K562 (cell line): Measurements from ENCODE around the gene ZNF780B. TPM values are rescaled to one million over a fixed set of nuclear protein-coding genes. Genes with fewer than 3 reads are reported as not detected.

Experiments
- ATAC-seq: fragments of 200-7000 bp; cut with Tn5 transposase; 3 replicates; pipeline ENCODE4 v1.9.1; 2020; ENCODE audit warnings: moderate library complexity
- BruUV-seq: library from RNA; stranded (reverse); fragments of 400-500 nt; replicated peaks from 2 replicates; lab custom pipeline; 2021; lab: Mats Ljungman, UMichigan
- CTCF ChIA-PET: fragments of 300-600 bp; formaldehyde crosslinking; extraction: SDS; loops from one replicate; lab custom pipeline; 2021; ENCODE audit warnings: low intra/inter-chr PET ratio; lab: Yijun Ruan, JAX
- POLR2A ChIA-PET: fragments of 300-600, 350-650 bp; sonication (Branson Sonifier 250); formaldehyde crosslinking; extraction: SDS; loops from one replicate; lab custom pipeline; 2021; ENCODE audit warnings: antibody characterized with exemption, inconsistent platforms; lab: Yijun Ruan, JAX
- DNase-seq, 4 experiments: peaks; one replicate each; pipeline versions ENCODE4 v3.0.0 to v3.0.0-alpha.2; 2011 to 2018; ENCODE audit warnings: low spot score in 3 of 4, mixed read lengths in 3 of 4; ENCODE audit errors: extremely low read depth in 1 of 4
- FAIRE-seq: peaks from 2 replicates; lab custom pipeline; 2011; peaks lifted over from hg19 to GRCh38; lab: Jason Lieb, UNC
- H2AFZ ChIP-seq: 2 replicates; pipeline ENCODE4 v1.6.0; 2011; ENCODE audit warnings: low read depth, low read length, control low read depth, inconsistent platforms
- H3K27ac ChIP-seq: fragments of 200-600 bp; 3 replicates; pipeline ENCODE4 v1.8.0; 2011; ENCODE audit warnings: low read depth, mild to moderate bottlenecking, control low read depth, inconsistent platforms, low read length, moderate library complexity, mixed read lengths; ENCODE audit errors: extremely low read depth
- H3K27me3 ChIP-seq, 2 experiments: fragments of 300-600 bp in 1 of 2; 2 replicates in 1 of 2; 3 replicates in 1 of 2; pipeline versions ENCODE4 v1.6.0 to v1.8.0; 2011; ENCODE audit warnings: inconsistent platforms in 2 of 2, low read length in 2 of 2, mild to moderate bottlenecking in 1 of 2, mixed read lengths in 1 of 2, moderate library complexity in 1 of 2; ENCODE audit not compliant: control insufficient read depth in 2 of 2, insufficient read depth in 2 of 2
- H3K36me3 ChIP-seq: fragments of 300-600 bp; 3 replicates; pipeline ENCODE4 v1.8.0; 2011; ENCODE audit warnings: mild to moderate bottlenecking, low read length, inconsistent platforms; ENCODE audit not compliant: control insufficient read depth, insufficient read depth
- H3K4me1 ChIP-seq, 2 experiments: fragments of 200-600 bp in 1 of 2; replicated peaks in 1 of 2; 2 replicates in 1 of 2; 3 replicates in 1 of 2; pipeline versions ENCODE4 v1.5.1 to v1.8.0; 2011; ENCODE audit warnings: inconsistent platforms in 2 of 2, low read length in 2 of 2, mild to moderate bottlenecking in 1 of 2, mixed read lengths in 1 of 2, moderate library complexity in 1 of 2; ENCODE audit not compliant: control insufficient read depth in 2 of 2, insufficient read depth in 2 of 2
- H3K4me2 ChIP-seq: 2 replicates; pipeline ENCODE4 v1.6.1; 2011; ENCODE audit warnings: low read length, control low read depth, inconsistent platforms, mixed read lengths; ENCODE audit not compliant: insufficient read depth
- H3K4me3 ChIP-seq: fragments of 200-600 bp; sonication (generic), shearing (Covaris generic); 2 replicates; pipeline ENCODE4 v1.5.1; 2016; ENCODE audit warnings: control low read depth, inconsistent platforms
- H3K79me2 ChIP-seq: fragments of 200-600 bp; 3 replicates; pipeline ENCODE4 v1.8.0; 2011; ENCODE audit warnings: low read length, inconsistent platforms; ENCODE audit not compliant: control insufficient read depth, insufficient read depth
- H3K9ac ChIP-seq, 2 experiments: 2 replicates each; pipeline versions ENCODE4 v1.6.0 to v1.6.1; 2011; ENCODE audit warnings: low read depth in 2 of 2, low read length in 2 of 2, control low read depth in 1 of 2, inconsistent platforms in 1 of 2, mild to moderate bottlenecking in 1 of 2, mixed read lengths in 1 of 2; ENCODE audit not compliant: insufficient read depth in 1 of 2
- H3K9me1 ChIP-seq: one replicate; pipeline ENCODE4 v1.6.0; 2011; ENCODE audit warnings: inconsistent platforms, mild to moderate bottlenecking, low read length, moderate library complexity; ENCODE audit not compliant: control insufficient read depth, insufficient read depth
- H3K9me3 ChIP-seq: replicated peaks from 2 replicates; pipeline ENCODE4 v1.5.1; 2011; ENCODE audit warnings: low read depth, low read length, inconsistent platforms; ENCODE audit not compliant: control insufficient read depth, insufficient read depth
- H4K20me1 ChIP-seq: replicated peaks from 2 replicates; pipeline ENCODE4 v1.6.1; 2011; ENCODE audit warnings: low read length, inconsistent platforms, mixed read lengths; ENCODE audit not compliant: control insufficient read depth, insufficient read depth
- CC2D1A ChIP-seq: fragments of 450-650 bp; IDR thresholded peaks from 2 replicates; pipeline ENCODE4 v1.6.1; 2017; ENCODE audit warnings: mild to moderate bottlenecking
- HLTF ChIP-seq: fragments of 450-650 bp; IDR thresholded peaks from 2 replicates; pipeline ENCODE4 v1.6.1; 2016
- MLLT1 ChIP-seq, 2 experiments: fragments of 450-650 bp; IDR thresholded peaks; 2 replicates each; pipeline ENCODE4 v1.6.1; 2016
- MLX ChIP-seq, 2 experiments: fragments of 450-650 bp in 1 of 2; sonication (generic) in 1 of 2; formaldehyde crosslinking; conservative IDR thresholded peaks; 2 replicates each; pipeline versions ENCODE4 v1.4.0 to v1.8.1; 2020 to 2022; ENCODE audit warnings: mild to moderate bottlenecking in 1 of 2, missing genetic modification reagents in 1 of 2
- POLR2H ChIP-seq: IDR thresholded peaks from 2 replicates; pipeline ENCODE4 v1.6.1; 2016; ENCODE audit warnings: missing genetic modification characterization, low read depth, mild to moderate bottlenecking, control low read depth, missing compliant biosample characterization, moderate library complexity
- RBBP5 ChIP-seq: fragments of 200-600 bp; sonication (generic); IDR thresholded peaks from 2 replicates; pipeline ENCODE4 v1.6.1; 2012; ENCODE audit warnings: borderline replicate concordance, mild to moderate bottlenecking, low read length, control low read depth, inconsistent platforms; ENCODE audit not compliant: insufficient read depth, poor library complexity, severe bottlenecking
- YY1 ChIP-seq, 3 experiments: IDR thresholded peaks; 2 replicates each; pipeline ENCODE4 v1.6.1; 2011; ENCODE audit warnings: low read length in 2 of 3, mild to moderate bottlenecking in 2 of 3, moderate library complexity in 2 of 3, borderline replicate concordance in 1 of 3, control low read depth in 1 of 3, low read depth in 1 of 3; ENCODE audit not compliant: insufficient read depth in 3 of 3, insufficient replicate concordance in 2 of 3, control insufficient read depth in 1 of 3, insufficient read length in 1 of 3; ENCODE audit errors: extremely low read depth in 1 of 3
- ZNF592 ChIP-seq: fragments of 450-650 bp; IDR thresholded peaks from 2 replicates; pipeline ENCODE4 v1.6.1; 2017; ENCODE audit warnings: antibody characterized with exemption, mild to moderate bottlenecking
- ZNF740 ChIP-seq, 3 experiments: fragments of 200-800 bp in 1 of 3; sonication (Bioruptor generic) in 1 of 3; sonication (generic) in 1 of 3; formaldehyde crosslinking in 1 of 3; IDR thresholded peaks; 2 replicates each; pipeline versions ENCODE4 v1.6.1 to v1.8.0; 2016 to 2022; ENCODE audit warnings: mild to moderate bottlenecking in 2 of 3, missing compliant biosample characterization in 2 of 3, missing genetic modification characterization in 2 of 3, missing genetic modification reagents in 1 of 3
- WGBS: fragments of 100-300 bp; shearing (Covaris generic); methylation state at CpG from one replicate; pipeline ENCODE4 v1.1.6; 2016; ENCODE audit warnings: low coverage, mixed read lengths; ENCODE audit not compliant: insufficient coverage; ENCODE audit errors: missing lambda C conversion rate; 5-methylcytosine and 5-hydroxymethylcytosine counted together
- in situ Hi-C: fragments of 300-500 bp; cut with MboI; formaldehyde crosslinking; loops from 4 replicates; pipeline ENCODE4 v1.15.0; 2018; ENCODE audit warnings: inconsistent platforms, mixed read lengths
- intact Hi-C: fragments of 100-400 bp; cut with micrococcal nuclease; formaldehyde crosslinking; loops from 2 replicates; pipeline ENCODE4 v1.14.2; 2022
- polyA plus RNA-seq, 8 experiments: library from polyadenylated mRNA; depleted of rRNA in 4 of 8; stranded (reverse) in 5 of 8; unstranded in 3 of 8; fragments of >200 nt; fragmentation: Nextera tagmentation in 2 of 8; fragmentation: Illumina TruSeq in 1 of 8; extraction: Ambion mirVana in 2 of 8; extraction: Trizol in 1 of 8; gene quantifications; 2 replicates each; pipeline versions ENCODE4 v1.2.1 to v1.2.3, GENCODE V29; 2011 to 2014; ENCODE audit warnings: inconsistent platforms in 1 of 8, missing spikeins in 1 of 8
- total RNA-seq, 7 experiments: library from RNA; depleted of rRNA in 6 of 7; stranded (reverse); fragments of >200 nt in 6 of 7; fragmentation: Illumina TruSeq in 2 of 7; extraction: Trizol in 2 of 7; gene quantifications; 2 replicates each; pipeline versions ENCODE4 v1.2.1 to v1.2.3, GENCODE V29; 2011 to 2021; ENCODE audit warnings: low replicate concordance in 1 of 7

Gene ZNF780B
- total and polyA plus RNA-seq, 9 of the 15 experiments (the other 6 are each of a cell fraction or from before 2014, with no cell fraction given) = 3.9 to 18.4 (median 8.8) TPM

GRCh38 chr19:39996811-39997637, 59.0 kb downstream of the ZNF780B start, which contains the start of gene ZNF546:
ZNF546 (plus strand) TSS chr19:39997060; CDS start chr19:39998327, 1,267 bp downstream.
- Histone ChIP-seq H3K36me3 (no peaks in the 10 kb centered on the region), H3K9ac (peak within 1 kb of the TSS; percentile 89 to 92), H3K4me1 (peaks cover 4 to 12% of the 10 kb centered on the region in 2 experiments; a peak in 3 of 5 replicates), H3K4me3 (peak within 1 kb of the TSS; percentile 72), H4K20me1 (no peaks in the 10 kb centered on the region), H3K9me1 (no peaks in the 10 kb centered on the region), H3K27me3 (no peaks in the 10 kb centered on the region), H3K9me3 (peaks cover 2% of the 10 kb centered on the region), H3K79me2 (peaks cover 22% of the 10 kb centered on the region), H3K27ac (peak within 1 kb of the TSS; percentile 92), H2AFZ (peak within 1 kb of the TSS; percentile 100), H3K4me2 (peak within 1 kb of the TSS; percentile 99)
- peak; percentile 88 to 95 (median 90) for DNase-seq
- intact Hi-C loops (no loop called here), in situ Hi-C loops (no loop called here)
- 3% methylated on average over 53 of the region's 53 CpGs for WGBS
- CTCF ChIA-PET = no interaction called here
- POLR2A ChIA-PET = interaction anchor here (0.9 to 1.0 kb wide), 2 partner anchors 26 to 59 kb away, joined by 3 to 6 read pairs; partner anchors contain the start of genes PSMC4 and ZNF780B
- TSS peak; percentile 78 for BruUV-seq
- FAIRE-seq = peak; percentile 91
- peak; percentile 98 for ATAC-seq
- TF ChIP-seq YY1 (IDR thresholded peaks at IDR 0.05; ENCODE audit: borderline replicate concordance in 1 of 3, control insufficient read depth in 1 of 3, extremely low read depth in 1 of 3, insufficient read depth in 3 of 3, insufficient read length in 1 of 3, insufficient replicate concordance in 2 of 3, low read depth in 1 of 3, low read length in 2 of 3) (peak in 2 of 3 experiments; percentile 21 to 51), ZNF740 (CRISPR knock-in tag; IDR thresholded peaks at IDR 0.05) (0 out of 2 replicates have a peak, but pooled peaks have one; percentile 21), ZNF740 (tag; IDR thresholded peaks at IDR 0.05) (no peak), ZNF592 (peak; percentile 66), POLR2H (tag) (peak; percentile 89), MLLT1 (IDR thresholded peaks at IDR 0.05) (peak; percentile 24 to 59; a peak in 1 of 4 replicates), RBBP5 (peak; percentile 60), HLTF (0 out of 2 replicates have a peak, but pooled peaks have one; percentile 18), MLX (CRISPR knock-in tag; conservative IDR thresholded peaks at IDR 0.05) (0 out of 4 replicates have a peak, but pooled peaks of 1 of the 2 experiments have one; percentile 46), CC2D1A (0 out of 2 replicates have a peak, but pooled peaks have one; percentile 9)
